T follicular helper cell (primary cell): ENCODE results near the gene SYNPO2L.
"Not testable (repeated sequence)": the region's sequence is repeated elsewhere in the genome, so short reads cannot be mapped to it uniquely, and the experiment has no call there.

Source experiments
- DNase-seq: peaks from one replicate; pipeline ENCODE4 v3.0.0-alpha.2; 2020; ENCODE audit warnings: low read depth

Gene SYNPO2L

DNA sequence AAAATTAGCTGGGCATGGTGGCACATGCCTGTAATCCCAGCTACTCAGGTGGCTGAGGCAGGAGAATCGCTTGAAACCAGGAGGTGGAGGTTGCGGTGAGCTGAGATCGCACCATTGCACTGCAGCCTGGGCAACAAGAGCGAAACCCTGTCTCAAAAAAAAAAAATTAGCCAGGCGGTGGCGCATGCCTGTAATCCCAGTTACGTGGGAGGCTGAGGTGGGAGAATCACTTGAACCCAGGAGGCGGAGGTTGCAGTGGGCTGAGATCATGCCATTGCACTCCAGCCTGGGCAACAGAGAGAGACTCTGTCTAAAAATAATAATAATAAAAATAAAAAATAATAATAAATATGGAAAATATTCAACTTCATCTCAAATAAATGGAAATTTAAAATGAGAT, 38.7 kb downstream of the SYNPO2L start:
- DNase-seq, result not testable (repeated sequence)

- no peak for DNase-seq
These were observed 41.1 kb downstream of the SYNPO2L start for GRCh38 chr10:73614720-73615119.

DNA sequence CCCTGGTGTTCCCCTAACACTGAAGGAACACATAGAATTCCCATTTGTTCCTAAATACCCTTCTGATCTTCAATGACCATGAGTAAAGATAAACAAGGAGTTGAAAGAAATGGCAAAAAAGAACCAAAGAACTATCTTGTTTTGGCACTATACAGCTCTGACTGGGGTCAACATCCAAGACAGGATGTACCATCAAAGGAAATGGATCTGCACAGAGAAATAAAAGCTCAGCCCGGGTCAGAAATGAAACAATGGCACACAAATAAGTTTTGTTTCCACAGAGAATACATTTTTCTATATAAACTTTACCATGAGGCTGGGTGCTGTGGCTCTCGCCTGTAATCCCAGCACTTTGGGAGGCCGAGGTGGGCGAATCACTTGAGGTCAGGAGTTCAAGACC, 46.7 kb downstream of the SYNPO2L start:
- DNase-seq, result no peak

DNA sequence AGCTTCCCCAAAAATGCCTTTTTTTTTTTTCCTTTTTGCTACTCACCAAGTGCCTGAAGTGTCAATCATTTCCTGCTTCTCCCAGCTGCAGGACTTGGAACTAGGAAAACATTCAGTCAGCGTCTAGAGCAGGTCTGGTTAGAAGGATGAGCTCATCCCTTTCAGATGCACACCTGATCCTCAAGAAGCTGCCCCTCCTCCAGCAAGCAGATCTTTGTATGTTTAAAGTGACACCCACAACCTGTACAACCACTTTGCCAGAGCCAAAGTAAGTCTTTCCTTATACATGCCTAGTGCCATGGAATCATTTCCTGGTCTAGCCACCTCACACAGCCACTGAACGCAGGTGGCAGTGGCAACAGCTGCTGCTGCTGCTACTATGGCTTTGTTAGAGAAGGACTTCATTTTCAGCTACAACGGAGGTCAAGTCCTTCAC, 54.3 kb downstream of the SYNPO2L start:
- DNase-seq, result no peak

GRCh38 chr10:73597346-73597745, 58.5 kb downstream of the SYNPO2L start:
- no peak for DNase-seq
